Neural progenitor cell (in vitro differentiated cells): ENCODE measurements around the gene PBX3. TPM values are rescaled to one million over a fixed set of nuclear protein-coding genes. Genes with fewer than 3 reads are reported as not detected.

Experiments
- DNase-seq: peaks from one replicate; pipeline ENCODE4 v3.0.0-alpha.2; 2016; ENCODE audit warnings: low spot score
- H2AFZ ChIP-seq: fragments of 200-600 bp; sonication (generic); replicated peaks from 2 replicates; pipeline ENCODE4 v1.6.1; 2016; ENCODE audit warnings: antibody characterized with exemption
- H3F3A ChIP-seq: fragments of 200-600 bp; sonication (generic); 2 replicates; pipeline ENCODE4 v1.6.1; 2016; ENCODE audit warnings: antibody characterized with exemption, low read depth
- H3K27ac ChIP-seq: fragments of 200-600 bp; sonication (generic); 2 replicates; pipeline ENCODE4 v1.5.1; 2016; ENCODE audit warnings: mild to moderate bottlenecking
- H3K27me3 ChIP-seq: fragments of 200-600 bp; sonication (generic); 2 replicates; pipeline ENCODE4 v1.6.1; 2016; ENCODE audit warnings: mild to moderate bottlenecking, moderate library complexity
- H3K36me3 ChIP-seq: fragments of 200-600 bp; sonication (generic); 2 replicates; pipeline ENCODE4 v1.5.1; 2016
- H3K4me1 ChIP-seq: fragments of 200-600 bp; sonication (generic); 2 replicates; pipeline ENCODE4 v1.6.1; 2016; ENCODE audit warnings: mixed run types
- H3K4me2 ChIP-seq: fragments of 200-600 bp; sonication (generic); 2 replicates; pipeline ENCODE4 v1.6.1; 2016
- H3K4me3 ChIP-seq: fragments of 200-600 bp; sonication (generic); 2 replicates; pipeline ENCODE4 v1.5.1; 2016
- H3K79me2 ChIP-seq: fragments of 200-600 bp; sonication (generic); 2 replicates; pipeline ENCODE4 v1.6.1; 2016; ENCODE audit warnings: low read depth
- H3K9ac ChIP-seq: fragments of 200-600 bp; sonication (generic); 2 replicates; pipeline ENCODE4 v1.6.1; 2016
- H3K9me3 ChIP-seq: fragments of 200-600 bp; sonication (generic); 2 replicates; pipeline ENCODE4 v1.5.1; 2016; ENCODE audit warnings: low read depth
- H4K20me1 ChIP-seq: fragments of 200-600 bp; sonication (generic); 2 replicates; pipeline ENCODE4 v1.6.1; 2016; ENCODE audit warnings: low read depth
- H3K27ac Mint-ChIP-seq: 3 replicates; pipeline ENCODE4 v1.8.0; 2021; ENCODE audit warnings: mixed read lengths
- H3K27me3 Mint-ChIP-seq: 2 replicates; pipeline ENCODE4 v1.8.0; 2022; ENCODE audit warnings: low read depth, mild to moderate bottlenecking, inconsistent platforms, moderate library complexity, mixed read lengths; ENCODE audit not compliant: insufficient read depth
- H3K36me3 Mint-ChIP-seq: 3 replicates; pipeline ENCODE4 v1.8.0; 2021; ENCODE audit warnings: mixed read lengths
- H3K4me1 Mint-ChIP-seq: 3 replicates; pipeline ENCODE4 v1.8.0; 2021; ENCODE audit warnings: mixed read lengths
- H3K4me3 Mint-ChIP-seq: 3 replicates; pipeline ENCODE4 v1.8.0; 2021; ENCODE audit warnings: mild to moderate bottlenecking, moderate library complexity, mixed read lengths
- H3K9me3 Mint-ChIP-seq: 3 replicates; pipeline ENCODE4 v1.8.0; 2020; ENCODE audit warnings: mixed read lengths
- EZH2 ChIP-seq: fragments of 200-600 bp; sonication (generic); IDR thresholded peaks from 2 replicates; pipeline ENCODE4 v1.6.1; 2017; ENCODE audit warnings: antibody characterized with exemption, mild to moderate bottlenecking, moderate library complexity
- EZH2phosphoT487 ChIP-seq: fragments of 200-600 bp; sonication (generic); IDR thresholded peaks from 2 replicates; pipeline ENCODE4 v1.6.1; 2017; ENCODE audit warnings: antibody characterized with exemption
- total RNA-seq: library from RNA; depleted of rRNA; stranded (reverse); fragments of >200 nt; gene quantifications from 2 replicates; pipeline ENCODE4 v1.2.3, GENCODE V29; 2015; ENCODE audit warnings: low replicate concordance
- TF ChIP-seq, protein P1 (sequence below): fragments of 200-600 bp; sonication (generic); IDR thresholded peaks from 2 replicates; pipeline ENCODE4 v1.5.1; 2017; ENCODE audit warnings: antibody characterized with exemption, mild to moderate bottlenecking

Gene PBX3
- total RNA-seq, 1 donor from 2014 or later, result 99.5 TPM

DNA sequence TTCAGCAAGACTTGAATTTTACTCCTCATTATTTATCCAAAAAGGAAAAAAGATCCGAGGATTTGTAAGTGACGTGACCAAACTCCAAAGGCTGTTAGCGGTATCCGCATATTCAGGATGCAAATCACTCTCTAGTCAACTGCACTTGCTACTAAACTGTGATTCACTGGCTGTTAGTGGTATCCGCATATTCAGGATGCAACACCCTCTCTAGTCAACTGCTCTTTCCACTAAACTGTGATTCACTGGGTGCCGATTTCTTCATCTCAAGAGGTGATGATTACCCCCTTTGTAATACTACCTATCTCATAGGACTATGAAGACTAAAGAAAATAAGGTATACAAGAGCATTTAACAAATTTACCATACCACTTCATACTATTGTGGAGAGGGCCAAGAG lies 45.8 kb upstream of the PBX3 start:
- H3K9me3 Mint-ChIP-seq, result no peaks in the 10 kb centered on the region
- peaks cover 4% of the 10 kb centered on the region for H3F3A ChIP-seq
- H3K36me3 ChIP-seq, result peaks cover 3% of the 10 kb centered on the region
- no peak overlapping the region for H3K27ac ChIP-seq
- no peak overlapping the region for H3K4me3 ChIP-seq
- H3K4me2 ChIP-seq, result peak overlapping the region; percentile 2
- H2AFZ ChIP-seq, result no peak overlapping the region
- H3K4me1 Mint-ChIP-seq, result peaks cover 21% of the 10 kb centered on the region
- H3K79me2 ChIP-seq, result peaks cover 92% of the 10 kb centered on the region
- TF ChIP-seq EZH2, result no peak
- TF ChIP-seq EZH2phosphoT487, result no peak
- TF ChIP-seq, protein P1, sequence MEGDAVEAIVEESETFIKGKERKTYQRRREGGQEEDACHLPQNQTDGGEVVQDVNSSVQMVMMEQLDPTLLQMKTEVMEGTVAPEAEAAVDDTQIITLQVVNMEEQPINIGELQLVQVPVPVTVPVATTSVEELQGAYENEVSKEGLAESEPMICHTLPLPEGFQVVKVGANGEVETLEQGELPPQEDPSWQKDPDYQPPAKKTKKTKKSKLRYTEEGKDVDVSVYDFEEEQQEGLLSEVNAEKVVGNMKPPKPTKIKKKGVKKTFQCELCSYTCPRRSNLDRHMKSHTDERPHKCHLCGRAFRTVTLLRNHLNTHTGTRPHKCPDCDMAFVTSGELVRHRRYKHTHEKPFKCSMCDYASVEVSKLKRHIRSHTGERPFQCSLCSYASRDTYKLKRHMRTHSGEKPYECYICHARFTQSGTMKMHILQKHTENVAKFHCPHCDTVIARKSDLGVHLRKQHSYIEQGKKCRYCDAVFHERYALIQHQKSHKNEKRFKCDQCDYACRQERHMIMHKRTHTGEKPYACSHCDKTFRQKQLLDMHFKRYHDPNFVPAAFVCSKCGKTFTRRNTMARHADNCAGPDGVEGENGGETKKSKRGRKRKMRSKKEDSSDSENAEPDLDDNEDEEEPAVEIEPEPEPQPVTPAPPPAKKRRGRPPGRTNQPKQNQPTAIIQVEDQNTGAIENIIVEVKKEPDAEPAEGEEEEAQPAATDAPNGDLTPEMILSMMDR, result no peak
- H3K36me3 Mint-ChIP-seq, result peaks cover 3% of the 10 kb centered on the region
- H4K20me1 ChIP-seq, result peaks cover 24% of the 10 kb centered on the region
- H3K27ac Mint-ChIP-seq, result no peak overlapping the region
- peaks cover 9% of the 10 kb centered on the region for H3K4me1 ChIP-seq
- H3K9ac ChIP-seq, result no peak overlapping the region
- H3K27me3 Mint-ChIP-seq, result no peaks in the 10 kb centered on the region
- DNase-seq, result no peak
- no peaks in the 10 kb centered on the region for H3K27me3 ChIP-seq
- H3K4me3 Mint-ChIP-seq, result no peak overlapping the region
- H3K9me3 ChIP-seq, result no peaks in the 10 kb centered on the region

DNA sequence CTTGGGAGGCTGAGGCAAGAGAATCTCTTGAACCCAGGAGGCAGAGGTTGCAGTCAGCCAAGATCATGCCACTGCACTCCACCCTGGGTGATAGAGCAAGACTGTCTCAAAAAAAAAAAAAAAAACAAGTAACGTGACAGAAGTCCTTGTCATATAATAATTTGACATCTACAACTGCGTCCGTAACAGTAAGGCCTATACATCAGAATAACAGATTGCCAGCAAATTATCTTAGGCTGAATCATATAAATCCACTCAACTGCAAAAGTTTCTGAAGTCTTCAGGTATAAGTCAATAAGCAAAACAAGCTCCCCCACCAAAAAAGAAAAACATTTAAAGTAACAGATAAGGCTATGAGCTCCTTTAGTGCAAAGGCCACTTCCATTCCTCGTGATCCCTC lies 43.5 kb upstream of the PBX3 start:
- peaks cover 10% of the 10 kb centered on the region for H3K4me1 ChIP-seq
- H3K9ac ChIP-seq, result no peak overlapping the region
- DNase-seq, result no peak
- H4K20me1 ChIP-seq, result peaks cover 24% of the 10 kb centered on the region
- Mint-ChIP-seq H3K36me3 (peaks cover 3% of the 10 kb centered on the region), H3K27me3 (no peaks in the 10 kb centered on the region), H3K9me3 (no peaks in the 10 kb centered on the region), H3K27ac (no peak overlapping the region), H3K4me3 (no peak overlapping the region), H3K4me1 (peaks cover 26% of the 10 kb centered on the region)
- H3K27me3 ChIP-seq, result no peaks in the 10 kb centered on the region
- H2AFZ ChIP-seq, result no peak overlapping the region
- no peaks in the 10 kb centered on the region for H3K9me3 ChIP-seq
- no peak overlapping the region for H3K27ac ChIP-seq
- H3K79me2 ChIP-seq, result peaks cover 79% of the 10 kb centered on the region
- H3K4me3 ChIP-seq, result no peak overlapping the region
- H3K4me2 ChIP-seq, result no peak overlapping the region
- H3F3A ChIP-seq, result no peaks in the 10 kb centered on the region
- TF ChIP-seq, protein P1, result no peak
- no peak for TF ChIP-seq EZH2
- H3K36me3 ChIP-seq, result peaks cover 3% of the 10 kb centered on the region

DNA sequence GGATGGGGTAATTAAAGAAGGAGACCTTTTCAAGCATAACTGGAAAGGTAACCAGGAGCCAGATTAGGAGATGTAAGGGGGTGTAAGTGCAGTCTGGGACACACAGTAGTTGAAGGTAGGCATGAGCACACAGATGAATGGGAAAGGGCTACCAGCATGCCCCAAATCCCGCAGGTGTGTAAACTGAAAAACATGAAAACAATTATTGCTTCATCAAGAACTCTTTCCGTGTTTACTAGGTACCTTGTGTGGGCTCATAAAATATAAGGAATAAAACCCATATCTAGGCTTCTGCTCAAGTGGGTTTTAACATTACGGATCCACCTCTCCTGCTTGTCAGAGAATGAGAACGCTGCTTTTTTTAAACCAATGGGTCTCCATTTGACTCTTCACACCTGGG lies 41.3 kb upstream of the PBX3 start:
- peak overlapping the region; percentile 64 for H3K9ac ChIP-seq
- no peak for DNase-seq
- peaks cover 11% of the 10 kb centered on the region for H4K20me1 ChIP-seq
- H3F3A ChIP-seq, result no peaks in the 10 kb centered on the region
- no peak overlapping the region for H3K27ac ChIP-seq
- TF ChIP-seq, protein P1, result no peak
- no peak for TF ChIP-seq EZH2phosphoT487
- no peak for TF ChIP-seq EZH2
- H2AFZ ChIP-seq, result no peak overlapping the region
- Mint-ChIP-seq H3K27ac (no peak overlapping the region), H3K4me1 (peaks cover 23% of the 10 kb centered on the region), H3K27me3 (peaks cover 4% of the 10 kb centered on the region), H3K36me3 (peaks cover 3% of the 10 kb centered on the region), H3K4me3 (peak overlapping the region; percentile 91), H3K9me3 (no peaks in the 10 kb centered on the region)
- peaks cover 9% of the 10 kb centered on the region for H3K4me1 ChIP-seq
- H3K27me3 ChIP-seq, result no peaks in the 10 kb centered on the region
- peaks cover 58% of the 10 kb centered on the region for H3K79me2 ChIP-seq
- peaks cover 3% of the 10 kb centered on the region for H3K36me3 ChIP-seq
- H3K9me3 ChIP-seq, result no peaks in the 10 kb centered on the region
- H3K4me3 ChIP-seq, result peak overlapping the region; percentile 85
- H3K4me2 ChIP-seq, result peak overlapping the region; percentile 90
